BJ (cell line): ENCODE data around the gene GALK1. TPM values are rescaled to one million over a fixed set of nuclear protein-coding genes. Genes with fewer than 3 reads are reported as not detected.

Source experiments
- CTCF ChIA-PET: fragments of 350-600 bp; formaldehyde crosslinking; extraction: SDS; loops from one replicate; lab custom pipeline; 2021; ENCODE audit warnings: antibody characterized with exemption, inconsistent platforms; lab: Yijun Ruan, JAX
- POLR2A ChIA-PET: fragments of 300-600 bp; sonication (Branson Sonifier 250); formaldehyde crosslinking; extraction: SDS; loops from one replicate; lab custom pipeline; 2021; ENCODE audit warnings: antibody characterized with exemption; lab: Charles Lee
- DNase-seq: peaks from one replicate; pipeline ENCODE4 v3.0.0-alpha.2; 2011; ENCODE audit warnings: low read depth
- H3K27me3 ChIP-seq: 2 replicates; pipeline ENCODE4 v1.6.0; 2011; ENCODE audit warnings: low read length; ENCODE audit not compliant: control insufficient read depth, insufficient read depth
- H3K36me3 ChIP-seq: 2 replicates; pipeline ENCODE4 v1.5.1; 2011; ENCODE audit warnings: low read length; ENCODE audit not compliant: control insufficient read depth, insufficient read depth
- H3K4me3 ChIP-seq: 2 replicates; pipeline ENCODE4 v1.5.1; 2011; ENCODE audit warnings: low read depth, mild to moderate bottlenecking, control low read depth, low read length
- CTCF ChIP-seq: IDR thresholded peaks from 2 replicates; pipeline ENCODE4 v1.5.1; 2011; ENCODE audit warnings: low read depth, mild to moderate bottlenecking, control low read depth, inconsistent platforms, low read length, moderate library complexity; ENCODE audit not compliant: insufficient read depth
- polyA plus RNA-seq: library from polyadenylated mRNA; depleted of rRNA; stranded (reverse); fragments of >200 nt; gene quantifications from 2 replicates; pipeline ENCODE4 v1.2.3, GENCODE V29; 2011

GALK1 gene
- polyA plus RNA-seq, 1 experiment: 35.8 TPM

- ChIA-PET POLR2A (interaction anchor here (0.5 to 1.0 kb wide), 4 partner anchors 9 to 29 kb away, joined by 3 to 4 read pairs (median 4); partner anchors contain the start of gene GALK1), CTCF (interaction anchor here (0.8 to 8.1 kb wide), 7 partner anchors 13 to 225 kb away, joined by 3 to 48 read pairs (median 4); partner anchors contain the start of genes GALK1 and TRIM65)
- TF ChIP-seq CTCF: no peak
- H3K4me3 ChIP-seq: peak overlapping the region; percentile 15; the same call in 1 of the 2 replicates
- no peaks in the 10 kb centered on the region for H3K27me3 ChIP-seq
- DNase-seq: no peak
- H3K36me3 ChIP-seq: peaks cover 14% of the 10 kb centered on the region
Observed at GRCh38 chr17:75776386-75777295, 11.6 kb upstream of the GALK1 start.

- TF ChIP-seq CTCF: no peak
- ChIA-PET POLR2A (interaction anchor here (1.4 kb wide), 1 partner anchor 10 kb away, joined by 12 read pairs; no protein-coding TSS in a partner anchor), CTCF (interaction anchor here (1.0 to 8.1 kb wide), 4 partner anchors 11 to 108 kb away, joined by 3 to 48 read pairs (median 3); partner anchors contain the start of gene GALK1)
- H3K27me3 ChIP-seq: no peaks in the 10 kb centered on the region
- peaks cover 14% of the 10 kb centered on the region for H3K36me3 ChIP-seq
- no peak overlapping the region for H3K4me3 ChIP-seq
- DNase-seq: no peak
Observed at GRCh38 chr17:75774991-75775668, 10.1 kb upstream of the GALK1 start.

GRCh38 chr17:75774471-75774990 is 9.5 kb upstream of the GALK1 start:
- ChIA-PET CTCF (interaction anchor here (1.0 to 8.1 kb wide), 4 partner anchors 10 to 109 kb away, joined by 3 to 48 read pairs (median 3); partner anchors contain the start of gene GALK1), POLR2A (interaction anchor here (1.4 kb wide), 1 partner anchor 9 kb away, joined by 12 read pairs; no protein-coding TSS in a partner anchor)
- H3K4me3 ChIP-seq: no peak overlapping the region
- no peak for DNase-seq
- H3K27me3 ChIP-seq: no peaks in the 10 kb centered on the region
- no peak for TF ChIP-seq CTCF
- peaks cover 14% of the 10 kb centered on the region for H3K36me3 ChIP-seq

GRCh38 chr17:75773808-75774470 is 8.9 kb upstream of the GALK1 start:
- Histone ChIP-seq H3K27me3 (no peaks in the 10 kb centered on the region), H3K36me3 (peaks cover 13% of the 10 kb centered on the region), H3K4me3 (no peak overlapping the region)
- no peak for TF ChIP-seq CTCF
- ChIA-PET POLR2A (interaction anchor here (1.4 kb wide), 1 partner anchor 8 kb away, joined by 12 read pairs; no protein-coding TSS in a partner anchor), CTCF (interaction anchor here (1.1 to 8.1 kb wide), 5 partner anchors 9 to 109 kb away, joined by 3 to 48 read pairs (median 3); partner anchors contain the start of gene GALK1)
- no peak for DNase-seq
